MM.1S (cell line): ENCODE results near the gene TOR1AIP1.

Experiments used
- CTCF ChIP-seq: fragments of 300-600 bp; sonication (generic); IDR thresholded peaks from 2 replicates; pipeline ENCODE4 v1.5.1; 2016; ENCODE audit warnings: antibody characterized with exemption, low read length, mixed read lengths
- EZH2 ChIP-seq: fragments of 300-600 bp; sonication (generic); optimal IDR thresholded peaks from 2 replicates; pipeline ENCODE3; 2017; ENCODE audit warnings: low read depth, mild to moderate bottlenecking, antibody characterized with exemption, low read length, mixed read lengths
- EZH2phosphoT487 ChIP-seq: fragments of 300-600 bp; sonication (generic); IDR thresholded peaks from 2 replicates; pipeline ENCODE4 v1.6.1; 2018; ENCODE audit warnings: antibody characterized with exemption, low read length

GRCh38 chr1:179925302-179925701, 43.2 kb downstream of the TOR1AIP1 start:
- TF ChIP-seq CTCF (no peak), EZH2 (no peak), EZH2phosphoT487 (no peak)
